ENCODE results near the gene C1orf74. TPM values are rescaled to one million over a fixed set of nuclear protein-coding genes. Genes with fewer than 3 reads are reported as not detected.

C1orf74 gene
- polyA plus RNA-seq, 3 donors: 0.22 to 0.56 (median 0.44) TPM

- H3K27ac ChIP-seq (ENCODE audit: low read depth, low read length): peak overlapping the region; percentile 31
- WGBS, 3 donors: 63 to 84% (median 69%) methylated on average over 1 of the region's 1 CpG
Observed at GRCh38 chr1:209755256-209755655, 29.1 kb downstream of the C1orf74 start.

DNA sequence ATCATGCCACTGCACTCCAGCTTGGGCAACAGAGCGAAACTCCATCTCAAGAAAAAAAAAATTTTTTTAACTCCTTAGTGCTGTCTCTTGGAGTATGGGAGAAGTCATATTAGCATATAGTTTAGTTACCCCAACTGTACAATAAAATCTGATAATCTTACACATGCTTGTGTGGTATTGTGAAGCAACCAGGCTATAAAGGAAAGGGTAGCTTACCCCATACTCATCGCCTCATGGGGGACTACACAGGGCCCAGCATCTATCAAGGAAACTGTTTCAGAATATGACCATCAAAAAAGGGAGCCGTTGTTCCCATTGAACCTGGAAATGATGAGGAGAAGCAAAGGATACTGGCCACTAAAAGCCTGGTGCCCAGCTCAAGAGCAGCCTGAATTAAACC is 31.5 kb downstream of the C1orf74 start:
- 68 to 80% (median 70%) methylated on average over 3 of the region's 3 CpGs for WGBS, 3 donors
- no peak overlapping the region for H3K27ac ChIP-seq (ENCODE audit: low read depth, low read length)

DNA sequence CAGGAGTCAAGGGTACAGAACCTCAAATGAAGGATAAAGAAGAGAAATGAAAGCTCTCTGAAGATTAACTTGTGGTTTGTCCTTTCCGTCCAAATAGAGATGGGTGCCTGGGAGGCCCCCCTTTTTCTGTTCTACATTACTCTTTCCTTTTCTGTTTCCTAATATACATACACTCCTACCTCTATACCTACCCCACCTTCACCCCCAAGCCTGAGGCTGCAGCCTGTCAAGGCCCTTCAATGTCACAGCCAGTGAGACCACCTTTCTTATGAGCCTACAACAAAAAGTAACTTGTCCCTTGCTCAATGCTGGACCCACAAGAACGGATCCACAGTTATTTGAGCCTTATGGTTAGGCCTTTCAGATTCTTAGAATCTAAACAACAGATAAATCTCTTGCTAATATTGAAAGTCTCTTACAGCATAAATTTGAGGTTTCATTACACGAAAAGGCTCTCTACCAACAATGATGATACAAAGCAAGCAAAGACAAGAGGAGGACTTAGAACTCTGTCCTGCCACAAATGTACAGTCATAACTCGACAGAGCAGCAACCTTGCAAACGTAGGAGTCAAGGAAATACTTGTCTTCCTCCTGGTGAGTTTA is 32.6 kb downstream of the C1orf74 start:
- WGBS, 3 donors: 47 to 58% (median 57%) methylated on average over 5 of the region's 5 CpGs
- H3K27ac ChIP-seq (ENCODE audit: low read depth, low read length): no peak overlapping the region

GRCh38 chr1:209749670-209750323 is 34.6 kb downstream of the C1orf74 start:
- WGBS, 3 donors: 56 to 61% (median 60%) methylated on average over 6 of the region's 6 CpGs
- no peak overlapping the region for H3K27ac ChIP-seq (ENCODE audit: low read depth, low read length)

DNA sequence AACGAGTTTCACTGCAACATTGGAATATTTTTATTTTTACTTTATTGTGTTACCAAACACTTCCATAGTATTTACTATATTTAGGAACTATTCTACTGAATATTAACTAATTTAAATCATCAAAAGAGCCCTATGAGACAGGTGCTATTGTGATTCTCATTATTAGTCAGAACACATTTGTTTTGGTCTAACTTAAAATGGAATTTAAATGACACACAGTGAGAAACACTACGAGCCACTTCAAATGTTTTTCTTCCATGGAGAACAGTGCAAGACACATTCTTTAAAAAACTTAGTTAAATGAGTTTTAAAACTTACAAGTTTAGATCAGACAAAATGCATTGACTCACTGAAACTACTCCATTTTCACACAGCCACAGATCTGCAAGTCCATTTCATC is 35.2 kb downstream of the C1orf74 start:
- 65 to 76% (median 76%) methylated on average over 2 of the region's 2 CpGs for WGBS, 3 donors
- no peak overlapping the region for H3K27ac ChIP-seq (ENCODE audit: low read depth, low read length)

GRCh38 chr1:209748620-209749019 is 35.7 kb downstream of the C1orf74 start:
- WGBS, 3 donors: 62 to 73% (median 66%) methylated on average over 4 of the region's 4 CpGs
- H3K27ac ChIP-seq (ENCODE audit: low read depth, low read length): no peak overlapping the region

DNA sequence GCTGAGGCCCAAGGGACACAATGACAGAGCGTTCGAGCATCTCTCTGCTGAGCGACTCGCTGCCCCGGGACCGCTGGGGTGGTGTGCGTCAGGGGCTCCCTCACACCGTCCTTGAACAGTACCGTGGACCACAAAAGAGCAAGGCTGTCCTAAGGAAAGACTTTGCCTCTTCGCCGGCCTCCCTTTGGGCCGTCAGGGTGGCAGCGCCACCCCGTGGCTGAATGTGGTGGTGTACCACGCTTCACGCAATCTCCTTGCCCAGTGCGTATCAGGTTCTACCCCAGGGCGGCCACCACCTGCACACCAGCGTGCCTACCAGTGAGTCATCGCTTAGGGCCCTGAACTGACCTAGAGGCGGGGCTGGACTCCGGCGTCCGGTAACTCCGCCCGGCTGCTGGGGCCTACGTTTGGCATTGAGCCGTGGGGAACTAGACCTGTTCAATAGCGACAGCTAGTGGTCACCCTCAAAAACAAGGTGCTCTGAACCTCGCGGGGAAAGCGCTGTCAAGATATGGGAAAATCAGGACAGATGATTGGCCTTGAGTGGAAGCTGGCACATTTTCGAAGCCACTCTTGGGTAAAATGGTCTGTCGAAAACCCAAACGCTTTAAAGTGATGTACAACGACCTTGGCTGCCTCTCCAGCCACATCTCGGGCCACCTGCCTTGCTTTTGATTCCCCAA is 36.6 kb downstream of the C1orf74 start:
- H3K27ac ChIP-seq (ENCODE audit: low read depth, low read length): no peak overlapping the region
- WGBS, 3 donors: 10 to 18% (median 17%) methylated on average over 37 of the region's 37 CpGs

DNA sequence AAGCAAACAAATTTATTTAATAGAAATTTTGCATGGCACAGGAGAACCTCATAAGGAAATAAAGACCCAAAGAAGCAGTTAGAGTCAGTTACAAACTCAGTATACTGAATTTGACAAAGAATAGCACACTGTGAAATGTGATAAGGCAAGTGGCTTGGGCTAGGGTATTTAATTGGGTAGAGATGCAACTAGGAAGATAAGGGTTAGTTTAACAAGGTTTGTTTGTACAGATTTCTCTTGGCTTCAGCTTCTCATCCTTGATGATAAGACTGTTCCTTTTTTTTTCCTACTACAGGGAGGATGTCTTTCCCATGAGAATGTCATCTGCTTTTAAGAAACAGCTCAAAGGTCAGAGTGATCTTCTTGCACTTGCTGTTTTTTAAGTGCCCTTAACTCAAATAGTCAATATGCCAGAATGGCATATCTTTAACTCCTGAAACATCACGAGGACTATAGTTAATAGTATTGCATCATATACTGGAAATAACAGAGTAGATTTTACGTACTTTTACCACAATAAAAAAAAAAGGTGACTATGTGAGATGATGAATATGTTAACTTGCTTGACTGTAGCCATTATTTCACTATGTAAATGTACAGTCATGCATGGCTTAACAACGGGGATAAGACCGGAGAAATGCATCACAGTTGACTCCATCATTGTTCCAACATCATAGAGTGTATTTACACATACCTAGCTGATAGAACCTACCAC is 37.8 kb downstream of the C1orf74 start:
- H3K27ac ChIP-seq (ENCODE audit: low read depth, low read length): no peak overlapping the region
- 61 to 67% (median 65%) methylated on average over 4 of the region's 4 CpGs for WGBS, 3 donors

- no peak overlapping the region for H3K27ac ChIP-seq (ENCODE audit: low read depth, low read length)
- 38 to 49% (median 47%) methylated on average over 2 of the region's 2 CpGs for WGBS, 3 donors
Observed at GRCh38 chr1:209743145-209743482, 41.2 kb downstream of the C1orf74 start.

- no peak overlapping the region for H3K27ac ChIP-seq (ENCODE audit: low read depth, low read length)
Observed at GRCh38 chr1:209742409-209743144, 41.8 kb downstream of the C1orf74 start.

GRCh38 chr1:209741889-209742288 is 42.5 kb downstream of the C1orf74 start:
- H3K27ac ChIP-seq (ENCODE audit: low read depth, low read length): no peak overlapping the region
- 46 to 72% (median 68%) methylated on average over 2 of the region's 2 CpGs for WGBS, 3 donors

More at GRCh38 chr1:209742409-209743144, 41.8 kb downstream of the C1orf74 start:
- 48 to 53% (median 51%) methylated on average over 8 of the region's 8 CpGs for WGBS, 3 donors

GRCh38 chr1:209741193-209741592 is 43.2 kb downstream of the C1orf74 start:
- no peak overlapping the region for H3K27ac ChIP-seq (ENCODE audit: low read depth, low read length)
- WGBS, 3 donors: 78 to 91% (median 87%) methylated on average over 3 of the region's 3 CpGs

- H3K27ac ChIP-seq (ENCODE audit: low read depth, low read length): no peak overlapping the region
- 85 to 97% (median 95%) methylated on average over 1 of the region's 1 CpG for WGBS, 3 donors
Observed at GRCh38 chr1:209738270-209738669, 46.1 kb downstream of the C1orf74 start.

DNA sequence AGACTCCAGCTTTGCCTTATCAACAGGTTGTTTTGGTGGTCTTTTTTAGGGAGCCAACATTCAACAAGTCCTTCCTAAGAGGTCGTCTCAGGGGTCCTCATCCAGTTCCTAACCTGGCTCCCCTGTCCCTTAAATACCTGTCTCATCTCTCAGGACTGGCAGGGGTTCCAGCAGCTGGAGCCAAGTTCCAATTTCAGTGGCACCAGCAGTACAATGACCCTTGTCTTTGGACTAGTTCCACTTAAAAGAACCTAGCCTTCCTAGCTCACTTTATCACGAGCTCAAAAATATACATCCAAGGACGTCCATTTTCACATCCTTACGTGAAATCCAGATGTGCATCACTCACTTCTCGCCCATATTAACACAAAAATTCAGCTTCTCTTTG is 47.2 kb downstream of the C1orf74 start:
- WGBS, 3 donors: 80 to 90% (median 81%) methylated on average over 5 of the region's 5 CpGs
- no peak overlapping the region for H3K27ac ChIP-seq (ENCODE audit: low read depth, low read length)

DNA sequence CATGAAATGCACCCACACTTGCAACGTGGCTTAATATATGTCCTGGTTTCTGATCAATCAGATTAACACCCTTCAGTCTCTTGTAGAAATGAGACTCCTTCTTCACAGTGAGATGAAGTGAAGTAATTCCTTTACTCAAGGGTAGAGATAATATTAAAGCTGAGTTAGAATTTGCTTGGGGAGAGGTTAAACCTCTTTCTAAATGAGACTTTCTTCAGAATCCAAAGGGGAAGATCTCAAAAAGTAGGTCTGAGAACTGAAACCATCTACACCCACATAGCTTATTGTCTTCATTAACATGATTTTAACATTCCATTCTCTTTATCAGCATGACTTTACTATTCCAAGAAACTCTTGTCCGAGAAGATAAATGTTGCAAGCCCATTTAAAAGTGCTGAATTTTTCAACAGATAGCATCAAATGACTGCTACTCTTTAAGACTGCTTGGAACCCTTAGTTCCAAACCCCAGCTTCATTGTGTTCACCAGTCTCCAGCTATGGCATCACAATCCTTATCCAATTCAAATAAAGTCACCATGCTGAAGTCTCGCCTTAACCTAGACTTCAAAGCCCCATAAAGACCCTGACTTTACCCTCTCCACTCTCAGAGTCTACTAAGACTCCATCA is 47.8 kb downstream of the C1orf74 start:
- H3K27ac ChIP-seq (ENCODE audit: low read depth, low read length): no peak overlapping the region
- WGBS, 3 donors: 66 to 76% (median 67%) methylated on average over 3 of the region's 3 CpGs

GRCh38 chr1:209733409-209734192 is 50.8 kb downstream of the C1orf74 start:
- 44 to 84% (median 55%) methylated on average over 3 of the region's 3 CpGs for WGBS, 3 donors
- no peak overlapping the region for H3K27ac ChIP-seq (ENCODE audit: low read depth, low read length)

GRCh38 chr1:209732725-209733124 is 51.6 kb downstream of the C1orf74 start:
- WGBS, 3 donors: 66 to 81% (median 67%) methylated on average over 1 of the region's 1 CpG
- H3K27ac ChIP-seq (ENCODE audit: low read depth, low read length): no peak overlapping the region

Data from adipose tissue (tissue), 3 donors.